GM10266 (cell line): Measurements from ENCODE around the gene YIPF2.

Experiments
- DNase-seq: peaks from one replicate; pipeline ENCODE4 v3.0.0; 2012; ENCODE audit errors: extremely low spot score
- CTCF ChIP-seq: IDR thresholded peaks from 2 replicates; pipeline ENCODE4 v1.5.1; 2012; ENCODE audit warnings: mild to moderate bottlenecking, low read depth; ENCODE audit not compliant: control insufficient read depth, insufficient read depth; ENCODE audit errors: missing control alignments

YIPF2 gene

GRCh38 chr19:10920781-10921180 is 7.7 kb downstream of the YIPF2 start:
- no peak for TF ChIP-seq CTCF
- DNase-seq = no peak

GRCh38 chr19:10920288-10920655 is 8.2 kb downstream of the YIPF2 start:
- DNase-seq = no peak

GRCh38 chr19:10919352-10920287 is 8.8 kb downstream of the YIPF2 start:
- TF ChIP-seq CTCF = no peak

More at GRCh38 chr19:10920288-10920655, 8.2 kb downstream of the YIPF2 start:
- TF ChIP-seq CTCF = no peak

GRCh38 chr19:10918359-10918758 is 10.1 kb downstream of the YIPF2 start:
- DNase-seq = no peak
- no peak for TF ChIP-seq CTCF

More at GRCh38 chr19:10919352-10920287, 8.8 kb downstream of the YIPF2 start:
- DNase-seq = no peak

GRCh38 chr19:10916602-10917001 is 11.8 kb downstream of the YIPF2 start:
- TF ChIP-seq CTCF = no peak
- no peak for DNase-seq

GRCh38 chr19:10915130-10916091 is 13.0 kb downstream of the YIPF2 start:
- DNase-seq = no peak
- TF ChIP-seq CTCF = no peak
